ENCODE measurements around the gene FIGNL1.

The FIGNL1 gene

GRCh38 chr7:50495746-50496145 is 45.6 kb upstream of the FIGNL1 start:
- H3K4me3 ChIP-seq (ENCODE audit: low read depth, low read length), result no peak overlapping the region
- DNase-seq (ENCODE audit: low read depth), result no peak

GRCh38 chr7:50492770-50493519 is 42.8 kb upstream of the FIGNL1 start:
- TF ChIP-seq CTCF (IDR thresholded peaks at IDR 0.05; ENCODE audit: low read depth, low read length) (no peak), MAX (IDR thresholded peaks at IDR 0.05; ENCODE audit: low read depth, low read length) (no peak), POLR2A (IDR thresholded peaks at IDR 0.05; ENCODE audit: extremely low read depth, insufficient read length) (no peak), MYC (IDR thresholded peaks at IDR 0.05; ENCODE audit: low read depth, low read length) (no peak)
- H3K4me3 ChIP-seq (ENCODE audit: low read depth, low read length), result no peak overlapping the region
- DNase-seq (ENCODE audit: low read depth), result no peak

More at GRCh38 chr7:50495746-50496145, 45.6 kb upstream of the FIGNL1 start:
- TF ChIP-seq CTCF (IDR thresholded peaks at IDR 0.05; ENCODE audit: low read depth, low read length) (no peak), MAX (IDR thresholded peaks at IDR 0.05; ENCODE audit: low read depth, low read length) (no peak), MYC (IDR thresholded peaks at IDR 0.05; ENCODE audit: low read depth, low read length) (no peak), POLR2A (IDR thresholded peaks at IDR 0.05; ENCODE audit: extremely low read depth, insufficient read length) (no peak)

GRCh38 chr7:50491943-50492342 is 41.8 kb upstream of the FIGNL1 start:
- no peak overlapping the region for H3K4me3 ChIP-seq (ENCODE audit: low read depth, low read length)
- DNase-seq (ENCODE audit: low read depth), result no peak

GRCh38 chr7:50491209-50491608 is 41.1 kb upstream of the FIGNL1 start:
- TF ChIP-seq POLR2A (IDR thresholded peaks at IDR 0.05; ENCODE audit: extremely low read depth, insufficient read length) (no peak), MYC (IDR thresholded peaks at IDR 0.05; ENCODE audit: low read depth, low read length) (no peak), MAX (IDR thresholded peaks at IDR 0.05; ENCODE audit: low read depth, low read length) (no peak), CTCF (IDR thresholded peaks at IDR 0.05; ENCODE audit: low read depth, low read length) (no peak)
- DNase-seq (ENCODE audit: low read depth), result no peak
- no peak overlapping the region for H3K4me3 ChIP-seq (ENCODE audit: low read depth, low read length)

More at GRCh38 chr7:50491943-50492342, 41.8 kb upstream of the FIGNL1 start:
- TF ChIP-seq POLR2A (IDR thresholded peaks at IDR 0.05; ENCODE audit: extremely low read depth, insufficient read length) (no peak), MAX (IDR thresholded peaks at IDR 0.05; ENCODE audit: low read depth, low read length) (no peak), CTCF (IDR thresholded peaks at IDR 0.05; ENCODE audit: low read depth, low read length) (no peak), MYC (IDR thresholded peaks at IDR 0.05; ENCODE audit: low read depth, low read length) (no peak)

- no peak overlapping the region for H3K4me3 ChIP-seq (ENCODE audit: low read depth, low read length)
- no peak for DNase-seq (ENCODE audit: low read depth)
Observed at GRCh38 chr7:50488379-50488778, 38.2 kb upstream of the FIGNL1 start.

GRCh38 chr7:50486512-50486911 is 36.4 kb upstream of the FIGNL1 start:
- H3K4me3 ChIP-seq (ENCODE audit: low read depth, low read length), result no peak overlapping the region
- TF ChIP-seq MAX (IDR thresholded peaks at IDR 0.05; ENCODE audit: low read depth, low read length), result no peak
- no peak for TF ChIP-seq POLR2A (IDR thresholded peaks at IDR 0.05; ENCODE audit: extremely low read depth, insufficient read length)
- TF ChIP-seq MYC (IDR thresholded peaks at IDR 0.05; ENCODE audit: low read depth, low read length), result no peak
- no peak for TF ChIP-seq CTCF (IDR thresholded peaks at IDR 0.05; ENCODE audit: low read depth, low read length)
- no peak for DNase-seq (ENCODE audit: low read depth)

More at GRCh38 chr7:50488379-50488778, 38.2 kb upstream of the FIGNL1 start:
- no peak for TF ChIP-seq POLR2A (IDR thresholded peaks at IDR 0.05; ENCODE audit: extremely low read depth, insufficient read length)
